ENCODE measurements around the gene CREB3L2. TPM values are rescaled to one million over a fixed set of nuclear protein-coding genes. Genes with fewer than 3 reads are reported as not detected.
"Not testable (repeated sequence)": the region's sequence is repeated elsewhere in the genome, so short reads cannot be mapped to it uniquely, and the experiment has no call there.

Gene CREB3L2
- total and polyA plus RNA-seq, 2 donors (not counting 1 experiment from before 2014, with no cell fraction given): 39.3 to 63.7 TPM

GRCh38 chr7:137970253-137970975 is 31.5 kb downstream of the CREB3L2 start:
- H3K4me1 ChIP-seq (ENCODE audit: control insufficient read depth, extremely low read depth, insufficient read depth, low read length): peaks cover 18% of the 10 kb centered on the region

GRCh38 chr7:137969828-137970227 is 32.1 kb downstream of the CREB3L2 start:
- H3K9me3 ChIP-seq (ENCODE audit: control insufficient read depth, insufficient read depth, low read depth, low read length): no peaks in the 10 kb centered on the region
- H3K4me2 ChIP-seq (ENCODE audit: extremely low read depth, insufficient read depth, low read length): no peak overlapping the region
- no peak overlapping the region for H3K9ac ChIP-seq (ENCODE audit: insufficient read depth, low read length)
- no peak overlapping the region for H2AFZ ChIP-seq (ENCODE audit: low read length)
- H4K20me1 ChIP-seq (ENCODE audit: control insufficient read depth, extremely low read depth, insufficient read depth, low read length): no peaks in the 10 kb centered on the region
- TF ChIP-seq CTCF (conservative IDR thresholded peaks at IDR 0.05 in 1 of 2, IDR thresholded peaks at IDR 0.05 in 1 of 2; ENCODE audit: low read depth in 1 of 2, low read length in 2 of 2): no peak
- no peak for TF ChIP-seq EZH2 (IDR thresholded peaks at IDR 0.05; ENCODE audit: low read length, missing control alignments)
- H3K4me1 ChIP-seq (ENCODE audit: control insufficient read depth, extremely low read depth, insufficient read depth, low read length): peaks cover 16% of the 10 kb centered on the region
- peak overlapping the region; percentile 56 for H3K27ac ChIP-seq (ENCODE audit: insufficient read depth, low read length)
- H3K27me3 ChIP-seq (ENCODE audit: control insufficient read depth, insufficient read depth, low read length): no peaks in the 10 kb centered on the region
- H3K36me3 ChIP-seq (ENCODE audit: control insufficient read depth, insufficient read depth, low read length): no peaks in the 10 kb centered on the region
- peaks cover 89% of the 10 kb centered on the region for H3K79me2 ChIP-seq (ENCODE audit: control insufficient read depth, insufficient read depth, low read length)
- H3K4me3 ChIP-seq (replicated peaks in 1 of 4; ENCODE audit: control extremely low read depth in 1 of 4, insufficient read depth in 1 of 4, low read depth in 3 of 4, low read length in 4 of 4): no peak overlapping the region
- no peak for DNase-seq (ENCODE audit: low read depth in 2 of 2)

More at GRCh38 chr7:137970253-137970975, 31.5 kb downstream of the CREB3L2 start:
- H3K79me2 ChIP-seq (ENCODE audit: control insufficient read depth, insufficient read depth, low read length): peaks cover 86% of the 10 kb centered on the region
- no peaks in the 10 kb centered on the region for H3K27me3 ChIP-seq (ENCODE audit: control insufficient read depth, insufficient read depth, low read length)
- H3K9ac ChIP-seq (ENCODE audit: insufficient read depth, low read length): no peak overlapping the region
- H3K9me3 ChIP-seq (ENCODE audit: control insufficient read depth, insufficient read depth, low read depth, low read length): no peaks in the 10 kb centered on the region
- no peaks in the 10 kb centered on the region for H4K20me1 ChIP-seq (ENCODE audit: control insufficient read depth, extremely low read depth, insufficient read depth, low read length)
- DNase-seq (ENCODE audit: low read depth in 2 of 2): peak; percentile 76 to 96
- no peak overlapping the region for H2AFZ ChIP-seq (ENCODE audit: low read length)
- H3K27ac ChIP-seq (ENCODE audit: insufficient read depth, low read length): peak overlapping the region; percentile 56
- no peak overlapping the region for H3K4me3 ChIP-seq (replicated peaks in 1 of 4; ENCODE audit: control extremely low read depth in 1 of 4, insufficient read depth in 1 of 4, low read depth in 3 of 4, low read length in 4 of 4)
- H3K4me2 ChIP-seq (ENCODE audit: extremely low read depth, insufficient read depth, low read length): peak overlapping the region; percentile 68
- no peaks in the 10 kb centered on the region for H3K36me3 ChIP-seq (ENCODE audit: control insufficient read depth, insufficient read depth, low read length)
- no peak for TF ChIP-seq EZH2 (IDR thresholded peaks at IDR 0.05; ENCODE audit: low read length, missing control alignments)
- no peak for TF ChIP-seq CTCF (conservative IDR thresholded peaks at IDR 0.05 in 1 of 2, IDR thresholded peaks at IDR 0.05 in 1 of 2; ENCODE audit: low read depth in 1 of 2, low read length in 2 of 2)

GRCh38 chr7:137968890-137969289 is 33.0 kb downstream of the CREB3L2 start:
- H3K4me3 ChIP-seq (replicated peaks in 1 of 4; ENCODE audit: control extremely low read depth in 1 of 4, insufficient read depth in 1 of 4, low read depth in 3 of 4, low read length in 4 of 4): no peak overlapping the region
- H2AFZ ChIP-seq (ENCODE audit: low read length): no peak overlapping the region
- no peaks in the 10 kb centered on the region for H3K27me3 ChIP-seq (ENCODE audit: control insufficient read depth, insufficient read depth, low read length)
- H3K27ac ChIP-seq (ENCODE audit: insufficient read depth, low read length): no peak overlapping the region
- no peak for TF ChIP-seq CTCF (conservative IDR thresholded peaks at IDR 0.05 in 1 of 2, IDR thresholded peaks at IDR 0.05 in 1 of 2; ENCODE audit: low read depth in 1 of 2, low read length in 2 of 2)
- no peak for TF ChIP-seq EZH2 (IDR thresholded peaks at IDR 0.05; ENCODE audit: low read length, missing control alignments)
- peaks cover 2% of the 10 kb centered on the region for H3K36me3 ChIP-seq (ENCODE audit: control insufficient read depth, insufficient read depth, low read length)
- H3K79me2 ChIP-seq (ENCODE audit: control insufficient read depth, insufficient read depth, low read length): peaks cover 88% of the 10 kb centered on the region
- H3K9ac ChIP-seq (ENCODE audit: insufficient read depth, low read length): no peak overlapping the region
- H3K9me3 ChIP-seq (ENCODE audit: control insufficient read depth, insufficient read depth, low read depth, low read length): no peaks in the 10 kb centered on the region
- DNase-seq (ENCODE audit: low read depth in 2 of 2): no peak
- H3K4me2 ChIP-seq (ENCODE audit: extremely low read depth, insufficient read depth, low read length): no peak overlapping the region
- peaks cover 12% of the 10 kb centered on the region for H3K4me1 ChIP-seq (ENCODE audit: control insufficient read depth, extremely low read depth, insufficient read depth, low read length)
- H4K20me1 ChIP-seq (ENCODE audit: control insufficient read depth, extremely low read depth, insufficient read depth, low read length): no peaks in the 10 kb centered on the region

GRCh38 chr7:137968339-137968738 is 33.5 kb downstream of the CREB3L2 start:
- not testable (repeated sequence) for H2AFZ ChIP-seq (ENCODE audit: low read length); H3K9me3 ChIP-seq (ENCODE audit: control insufficient read depth, insufficient read depth, low read depth, low read length); H3K27ac ChIP-seq (ENCODE audit: insufficient read depth, low read length); H3K4me3 ChIP-seq (replicated peaks in 1 of 4; ENCODE audit: control extremely low read depth in 1 of 4, insufficient read depth in 1 of 4, low read depth in 3 of 4, low read length in 4 of 4); H4K20me1 ChIP-seq (ENCODE audit: control insufficient read depth, extremely low read depth, insufficient read depth, low read length); H3K36me3 ChIP-seq (ENCODE audit: control insufficient read depth, insufficient read depth, low read length); H3K4me2 ChIP-seq (ENCODE audit: extremely low read depth, insufficient read depth, low read length); H3K27me3 ChIP-seq (ENCODE audit: control insufficient read depth, insufficient read depth, low read length); DNase-seq (ENCODE audit: low read depth in 2 of 2); H3K9ac ChIP-seq (ENCODE audit: insufficient read depth, low read length)
- peaks cover 12% of the 10 kb centered on the region for H3K4me1 ChIP-seq (ENCODE audit: control insufficient read depth, extremely low read depth, insufficient read depth, low read length)
- H3K79me2 ChIP-seq (ENCODE audit: control insufficient read depth, insufficient read depth, low read length): peaks cover 85% of the 10 kb centered on the region

All from fibroblast of lung (primary cell).